HG03342 (cell line): ENCODE data around the gene NAALADL2.

Source experiments
- ATAC-seq: cut with Tn5 transposase; IDR thresholded peaks from one replicate; pipeline ENCODE4 v1.9.1; 2021; ENCODE audit warnings: mild to moderate bottlenecking, moderate library complexity; ENCODE audit not compliant: unreplicated experiment

Gene NAALADL2

GRCh38 chr3:175294793-175295192 is 435.7 kb downstream of the NAALADL2 start:
- ATAC-seq: no peak

- ATAC-seq: no peak
These were observed 436.4 kb downstream of the NAALADL2 start for GRCh38 chr3:175295248-175296130.

GRCh38 chr3:175297216-175297615 is 438.1 kb downstream of the NAALADL2 start:
- no peak for ATAC-seq

- no peak for ATAC-seq
These were observed 442.6 kb downstream of the NAALADL2 start for GRCh38 chr3:175301741-175302140.

GRCh38 chr3:175304404-175304803 is 445.3 kb downstream of the NAALADL2 start:
- ATAC-seq: no peak

- ATAC-seq: peak; percentile 67
These were observed 448.5 kb downstream of the NAALADL2 start for GRCh38 chr3:175307642-175308041.

- peak; percentile 12 for ATAC-seq
These were observed 449.0 kb downstream of the NAALADL2 start for GRCh38 chr3:175308097-175308496.

GRCh38 chr3:175310046-175310445 is 450.9 kb downstream of the NAALADL2 start:
- ATAC-seq: no peak

GRCh38 chr3:175311404-175311803 is 452.3 kb downstream of the NAALADL2 start:
- no peak for ATAC-seq

- no peak for ATAC-seq
These were observed 452.8 kb downstream of the NAALADL2 start for GRCh38 chr3:175311946-175312345.

GRCh38 chr3:175312791-175313190 is 453.7 kb downstream of the NAALADL2 start:
- ATAC-seq: no peak

- ATAC-seq: no peak
These were observed 457.7 kb downstream of the NAALADL2 start for GRCh38 chr3:175316799-175317198.

- no peak for ATAC-seq
These were observed 466.3 kb downstream of the NAALADL2 start for GRCh38 chr3:175325440-175325839.

GRCh38 chr3:175326041-175326440 is 466.9 kb downstream of the NAALADL2 start:
- ATAC-seq: no peak

GRCh38 chr3:175329373-175329772 is 470.2 kb downstream of the NAALADL2 start:
- no peak for ATAC-seq

GRCh38 chr3:175335229-175335628 is 476.1 kb downstream of the NAALADL2 start:
- ATAC-seq: no peak

- no peak for ATAC-seq
These were observed 477.4 kb downstream of the NAALADL2 start for GRCh38 chr3:175336406-175337133.

- no peak for ATAC-seq
These were observed 478.5 kb downstream of the NAALADL2 start for GRCh38 chr3:175337631-175338030.

GRCh38 chr3:175338775-175339535 is 479.8 kb downstream of the NAALADL2 start:
- no peak for ATAC-seq

GRCh38 chr3:175340338-175341015 is 481.3 kb downstream of the NAALADL2 start:
- ATAC-seq: no peak

- ATAC-seq: no peak
These were observed 483.1 kb downstream of the NAALADL2 start for GRCh38 chr3:175342196-175342595.
